ENCODE results near the gene RBBP9.

DNA sequence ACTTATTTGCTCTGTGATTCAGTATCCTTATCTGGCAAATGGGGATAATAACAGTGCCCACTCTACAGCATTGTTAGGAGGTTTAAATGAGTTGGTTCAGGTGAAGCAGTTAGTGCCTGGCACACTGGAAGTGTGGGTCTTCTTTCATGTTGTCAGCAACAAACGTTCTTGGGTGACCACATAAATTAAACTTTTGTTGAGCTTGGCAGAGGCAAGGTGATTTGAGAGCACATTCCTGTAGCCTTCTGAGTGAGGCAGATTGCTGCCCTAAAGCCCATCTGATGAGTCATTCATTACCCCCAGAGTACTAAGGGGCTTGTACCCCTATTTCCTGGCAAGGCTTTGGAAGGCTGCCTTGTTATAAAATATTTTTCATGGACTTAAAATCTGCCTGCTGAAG lies 36.5 kb upstream of the RBBP9 start:
- TF ChIP-seq, protein P1, sequence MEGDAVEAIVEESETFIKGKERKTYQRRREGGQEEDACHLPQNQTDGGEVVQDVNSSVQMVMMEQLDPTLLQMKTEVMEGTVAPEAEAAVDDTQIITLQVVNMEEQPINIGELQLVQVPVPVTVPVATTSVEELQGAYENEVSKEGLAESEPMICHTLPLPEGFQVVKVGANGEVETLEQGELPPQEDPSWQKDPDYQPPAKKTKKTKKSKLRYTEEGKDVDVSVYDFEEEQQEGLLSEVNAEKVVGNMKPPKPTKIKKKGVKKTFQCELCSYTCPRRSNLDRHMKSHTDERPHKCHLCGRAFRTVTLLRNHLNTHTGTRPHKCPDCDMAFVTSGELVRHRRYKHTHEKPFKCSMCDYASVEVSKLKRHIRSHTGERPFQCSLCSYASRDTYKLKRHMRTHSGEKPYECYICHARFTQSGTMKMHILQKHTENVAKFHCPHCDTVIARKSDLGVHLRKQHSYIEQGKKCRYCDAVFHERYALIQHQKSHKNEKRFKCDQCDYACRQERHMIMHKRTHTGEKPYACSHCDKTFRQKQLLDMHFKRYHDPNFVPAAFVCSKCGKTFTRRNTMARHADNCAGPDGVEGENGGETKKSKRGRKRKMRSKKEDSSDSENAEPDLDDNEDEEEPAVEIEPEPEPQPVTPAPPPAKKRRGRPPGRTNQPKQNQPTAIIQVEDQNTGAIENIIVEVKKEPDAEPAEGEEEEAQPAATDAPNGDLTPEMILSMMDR (IDR thresholded peaks at IDR 0.05), result no peak
- no peak for TF ChIP-seq POLR2A (IDR thresholded peaks at IDR 0.05)

Data from adrenal gland (tissue), 5 donors.